Measurements from ENCODE around the gene ATXN7L1. TPM values are rescaled to one million over a fixed set of nuclear protein-coding genes. Genes with fewer than 3 reads are reported as not detected.

Gene ATXN7L1
- total and polyA plus RNA-seq, 7 donors, result 5.4 to 20.5 (median 12.8) TPM

- TF ChIP-seq EP300 (IDR thresholded peaks at IDR 0.05) (no peak), CTCF (IDR thresholded peaks at IDR 0.05) (no peak), POLR2A (IDR thresholded peaks at IDR 0.05) (no peak), POLR2AphosphoS5 (IDR thresholded peaks at IDR 0.05) (no peak)
- Histone ChIP-seq H3K27me3 (no peaks in the 10 kb centered on the region), H3K4me3 (no peak overlapping the region), H3K27ac (peak overlapping the region in 1 of 4 donors; percentile 79), H3K36me3 (no peaks in the 10 kb centered on the region), H3K4me1 (peaks cover 0 to 58% (median 36%) of the 10 kb centered on the region in 4 donors), H3K9me3 (no peaks in the 10 kb centered on the region)
- intact Hi-C loops (cut with DNase I), result no loop called here
- DNase-seq, result no peak
- WGBS, 2 donors, result 32 to 77% methylated on average over 4 of the region's 4 CpGs
These were observed 199.0 kb downstream of the ATXN7L1 start for GRCh38 chr7:105677410-105677730.

GRCh38 chr7:105675934-105676371, 200.4 kb downstream of the ATXN7L1 start:
- WGBS, 2 donors, result 53 to 79% methylated on average over 8 of the region's 8 CpGs
- intact Hi-C loops (cut with DNase I), result no loop called here
- Histone ChIP-seq H3K27ac (no peak overlapping the region), H3K4me3 (no peak overlapping the region), H3K27me3 (no peaks in the 10 kb centered on the region), H3K9me3 (no peaks in the 10 kb centered on the region), H3K4me1 (peaks cover 0 to 58% (median 36%) of the 10 kb centered on the region in 4 donors), H3K36me3 (no peaks in the 10 kb centered on the region)
- TF ChIP-seq POLR2AphosphoS5 (IDR thresholded peaks at IDR 0.05) (no peak), EP300 (IDR thresholded peaks at IDR 0.05) (no peak), CTCF (IDR thresholded peaks at IDR 0.05) (no peak), POLR2A (IDR thresholded peaks at IDR 0.05) (no peak)
- DNase-seq, result no peak

GRCh38 chr7:105674200-105674920, 202.0 kb downstream of the ATXN7L1 start:
- H3K4me1 ChIP-seq, result peaks cover 0 to 47% (median 33%) of the 10 kb centered on the region in 4 donors
- no peaks in the 10 kb centered on the region for H3K9me3 ChIP-seq
- WGBS, 2 donors, result 68 to 85% methylated on average over 4 of the region's 4 CpGs
- no peaks in the 10 kb centered on the region for H3K36me3 ChIP-seq
- TF ChIP-seq EP300 (IDR thresholded peaks at IDR 0.05), result no peak
- TF ChIP-seq POLR2A (IDR thresholded peaks at IDR 0.05), result no peak
- TF ChIP-seq POLR2AphosphoS5 (IDR thresholded peaks at IDR 0.05), result no peak
- TF ChIP-seq CTCF (IDR thresholded peaks at IDR 0.05), result no peak
- H3K27ac ChIP-seq, result peak overlapping the region in 3 of 4 donors; percentile 46 to 66 (median 59)
- intact Hi-C loops (cut with DNase I), result no loop called here
- no peaks in the 10 kb centered on the region for H3K27me3 ChIP-seq
- no peak overlapping the region for H3K4me3 ChIP-seq
- DNase-seq, result no peak

- Histone ChIP-seq H3K9me3 (no peaks in the 10 kb centered on the region), H3K4me1 (peaks cover 0 to 42% (median 28%) of the 10 kb centered on the region in 4 donors), H3K4me3 (no peak overlapping the region), H3K36me3 (no peaks in the 10 kb centered on the region), H3K27ac (peak overlapping the region; percentile 46 to 66 (median 62)), H3K27me3 (no peaks in the 10 kb centered on the region)
- peak; percentile 81 for DNase-seq
- intact Hi-C loops (cut with DNase I), result no loop called here
- WGBS, 2 donors, result 20 to 47% methylated on average over 7 of the region's 7 CpGs
- no peak for TF ChIP-seq CTCF (IDR thresholded peaks at IDR 0.05)
- TF ChIP-seq POLR2A (IDR thresholded peaks at IDR 0.05), result no peak
- TF ChIP-seq EP300 (IDR thresholded peaks at IDR 0.05), result no peak
- no peak for TF ChIP-seq POLR2AphosphoS5 (IDR thresholded peaks at IDR 0.05)
These were observed 202.9 kb downstream of the ATXN7L1 start for GRCh38 chr7:105673367-105674084.
